ENCODE data around the gene PODNL1.

- TF ChIP-seq, protein P1, sequence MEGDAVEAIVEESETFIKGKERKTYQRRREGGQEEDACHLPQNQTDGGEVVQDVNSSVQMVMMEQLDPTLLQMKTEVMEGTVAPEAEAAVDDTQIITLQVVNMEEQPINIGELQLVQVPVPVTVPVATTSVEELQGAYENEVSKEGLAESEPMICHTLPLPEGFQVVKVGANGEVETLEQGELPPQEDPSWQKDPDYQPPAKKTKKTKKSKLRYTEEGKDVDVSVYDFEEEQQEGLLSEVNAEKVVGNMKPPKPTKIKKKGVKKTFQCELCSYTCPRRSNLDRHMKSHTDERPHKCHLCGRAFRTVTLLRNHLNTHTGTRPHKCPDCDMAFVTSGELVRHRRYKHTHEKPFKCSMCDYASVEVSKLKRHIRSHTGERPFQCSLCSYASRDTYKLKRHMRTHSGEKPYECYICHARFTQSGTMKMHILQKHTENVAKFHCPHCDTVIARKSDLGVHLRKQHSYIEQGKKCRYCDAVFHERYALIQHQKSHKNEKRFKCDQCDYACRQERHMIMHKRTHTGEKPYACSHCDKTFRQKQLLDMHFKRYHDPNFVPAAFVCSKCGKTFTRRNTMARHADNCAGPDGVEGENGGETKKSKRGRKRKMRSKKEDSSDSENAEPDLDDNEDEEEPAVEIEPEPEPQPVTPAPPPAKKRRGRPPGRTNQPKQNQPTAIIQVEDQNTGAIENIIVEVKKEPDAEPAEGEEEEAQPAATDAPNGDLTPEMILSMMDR (IDR thresholded peaks at IDR 0.05 in 2 of 3, conservative IDR thresholded peaks at IDR 0.05 in 1 of 3; ENCODE audit: control insufficient read depth in 2 of 3, extremely low read depth in 1 of 3, insufficient read depth in 1 of 3, low read depth in 3 of 3, low read length in 3 of 3): no peak
- no peak for TF ChIP-seq ETV6 (conservative IDR thresholded peaks at IDR 0.05 in 1 of 2, IDR thresholded peaks at IDR 0.05 in 1 of 2; ENCODE audit: borderline replicate concordance in 1 of 2, low read depth in 1 of 2)
- TF ChIP-seq CBX5 (IDR thresholded peaks at IDR 0.05; ENCODE audit: low read depth): no peak
- no peak for TF ChIP-seq RFX5 (IDR thresholded peaks at IDR 0.05; ENCODE audit: low read depth, low read length)
- no peak for TF ChIP-seq CBFB (IDR thresholded peaks at IDR 0.05; ENCODE audit: low read depth)
- TF ChIP-seq, protein P2, sequence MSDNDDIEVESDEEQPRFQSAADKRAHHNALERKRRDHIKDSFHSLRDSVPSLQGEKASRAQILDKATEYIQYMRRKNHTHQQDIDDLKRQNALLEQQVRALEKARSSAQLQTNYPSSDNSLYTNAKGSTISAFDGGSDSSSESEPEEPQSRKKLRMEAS (IDR thresholded peaks at IDR 0.05; ENCODE audit: low read depth, low read length): no peak
- no peak for TF ChIP-seq ZBTB33 (IDR thresholded peaks at IDR 0.05)
- TF ChIP-seq RELA (IDR thresholded peaks at IDR 0.05; ENCODE audit: borderline replicate concordance, partially characterized antibody): no peak
- no peak for TF ChIP-seq SP1 (IDR thresholded peaks at IDR 0.05; ENCODE audit: low read depth, low read length)
Measured at GRCh38 chr19:13957051-13957450, 18.8 kb upstream of the PODNL1 start.
